ENCODE measurements around the gene VSTM2A. TPM values are rescaled to one million over a fixed set of nuclear protein-coding genes. Genes with fewer than 3 reads are reported as not detected.
A peak's percentile ranks its signal among the peaks of the same experiment; 100 is the strongest.
"Not testable (repeated sequence)": the region's sequence is repeated elsewhere in the genome, so short reads cannot be mapped to it uniquely, and the experiment has no call there.

VSTM2A gene
- 1 to 10 TPM in 1 of 2 donors, under 1 TPM in 1; 0.72 to 4.2 TPM for total RNA-seq

GRCh38 chr7:54541669-54542625 lies at the start of gene VSTM2A:
Gene VSTM2A (plus strand): TSS chr7:54542375. CDS start chr7:54542731, 356 bp downstream.
- no peaks in the 10 kb centered on the region for H3K4me1 ChIP-seq
- intact Hi-C loops (cut with DNase I): no loop called here
- no peak for DNase-seq
- no peaks in the 10 kb centered on the region for H3K9me3 ChIP-seq
- H3K27ac ChIP-seq: no peak within 1 kb of the TSS
- H3K9ac ChIP-seq (ENCODE audit: low read depth in 2 of 2, low read length in 2 of 2): no peak within 1 kb of the TSS
- peaks cover 39% of the 10 kb centered on the region for H3K27me3 ChIP-seq
- peak within 1 kb of the TSS; percentile 2 for H3K4me3 ChIP-seq
- H3K36me3 ChIP-seq: no peaks in the 10 kb centered on the region
- TF ChIP-seq, protein P1, sequence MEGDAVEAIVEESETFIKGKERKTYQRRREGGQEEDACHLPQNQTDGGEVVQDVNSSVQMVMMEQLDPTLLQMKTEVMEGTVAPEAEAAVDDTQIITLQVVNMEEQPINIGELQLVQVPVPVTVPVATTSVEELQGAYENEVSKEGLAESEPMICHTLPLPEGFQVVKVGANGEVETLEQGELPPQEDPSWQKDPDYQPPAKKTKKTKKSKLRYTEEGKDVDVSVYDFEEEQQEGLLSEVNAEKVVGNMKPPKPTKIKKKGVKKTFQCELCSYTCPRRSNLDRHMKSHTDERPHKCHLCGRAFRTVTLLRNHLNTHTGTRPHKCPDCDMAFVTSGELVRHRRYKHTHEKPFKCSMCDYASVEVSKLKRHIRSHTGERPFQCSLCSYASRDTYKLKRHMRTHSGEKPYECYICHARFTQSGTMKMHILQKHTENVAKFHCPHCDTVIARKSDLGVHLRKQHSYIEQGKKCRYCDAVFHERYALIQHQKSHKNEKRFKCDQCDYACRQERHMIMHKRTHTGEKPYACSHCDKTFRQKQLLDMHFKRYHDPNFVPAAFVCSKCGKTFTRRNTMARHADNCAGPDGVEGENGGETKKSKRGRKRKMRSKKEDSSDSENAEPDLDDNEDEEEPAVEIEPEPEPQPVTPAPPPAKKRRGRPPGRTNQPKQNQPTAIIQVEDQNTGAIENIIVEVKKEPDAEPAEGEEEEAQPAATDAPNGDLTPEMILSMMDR (IDR thresholded peaks at IDR 0.05): no peak

- H3K4me3 ChIP-seq; H3K27ac ChIP-seq; H3K36me3 ChIP-seq; H3K9me3 ChIP-seq; H3K4me1 ChIP-seq; H3K27me3 ChIP-seq; DNase-seq; H3K9ac ChIP-seq (ENCODE audit: low read depth in 2 of 2, low read length in 2 of 2); intact Hi-C loops (cut with DNase I): not testable (repeated sequence)
These were observed 37.6 kb upstream of the VSTM2A start for GRCh38 chr7:54504531-54504930.

DNA sequence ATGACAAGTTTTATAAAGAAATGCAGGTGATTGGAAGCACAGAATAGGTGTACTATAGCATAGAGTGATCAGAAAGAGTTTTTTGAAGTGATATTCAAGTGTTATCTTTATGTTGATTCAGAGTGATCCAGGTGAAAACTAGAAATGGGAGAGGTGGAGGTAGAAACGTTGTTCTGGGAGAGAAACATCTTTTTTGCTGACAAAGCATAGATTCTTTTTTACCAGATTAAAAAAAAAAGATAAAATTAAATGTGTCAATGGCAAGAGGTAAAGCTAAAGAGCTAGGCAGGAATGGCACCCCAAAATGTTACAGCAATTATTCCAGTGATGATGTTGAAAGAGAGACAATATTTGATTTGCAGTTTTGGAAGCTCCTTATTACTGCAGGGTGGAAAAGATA lies 12.6 kb upstream of the VSTM2A start:
- Histone ChIP-seq H3K36me3 (no peaks in the 10 kb centered on the region), H3K4me3 (no peak overlapping the region), H3K27ac (no peak overlapping the region), H3K4me1 (no peaks in the 10 kb centered on the region), H3K9ac (ENCODE audit: low read depth in 2 of 2, low read length in 2 of 2) (no peak overlapping the region), H3K27me3 (no peaks in the 10 kb centered on the region), H3K9me3 (no peaks in the 10 kb centered on the region)
- intact Hi-C loops (cut with DNase I): no loop called here
- no peak for DNase-seq
- TF ChIP-seq, protein P1 (IDR thresholded peaks at IDR 0.05): no peak

- H3K4me1 ChIP-seq: no peaks in the 10 kb centered on the region
- TF ChIP-seq, protein P1 (IDR thresholded peaks at IDR 0.05): no peak
- DNase-seq: no peak
- peaks cover 18% of the 10 kb centered on the region for H3K27me3 ChIP-seq
- H3K27ac ChIP-seq: no peak overlapping the region
- intact Hi-C loops (cut with DNase I): no loop called here
- no peak overlapping the region for H3K4me3 ChIP-seq
- H3K9ac ChIP-seq (ENCODE audit: low read depth in 2 of 2, low read length in 2 of 2): no peak overlapping the region
- no peaks in the 10 kb centered on the region for H3K9me3 ChIP-seq
- H3K36me3 ChIP-seq: no peaks in the 10 kb centered on the region
These were observed 4.1 kb upstream of the VSTM2A start for GRCh38 chr7:54538122-54538521.

GRCh38 chr7:54543051-54543488 lies 895 bp downstream of the VSTM2A start:
- no peak for DNase-seq
- no peaks in the 10 kb centered on the region for H3K36me3 ChIP-seq
- no peak overlapping the region for H3K9ac ChIP-seq (ENCODE audit: low read depth in 2 of 2, low read length in 2 of 2)
- TF ChIP-seq, protein P1 (IDR thresholded peaks at IDR 0.05): no peak
- no peak overlapping the region for H3K27ac ChIP-seq
- H3K9me3 ChIP-seq: no peaks in the 10 kb centered on the region
- no peak overlapping the region for H3K4me3 ChIP-seq
- intact Hi-C loops (cut with DNase I): no loop called here
- peaks cover 46% of the 10 kb centered on the region for H3K27me3 ChIP-seq
- H3K4me1 ChIP-seq: no peaks in the 10 kb centered on the region

DNA sequence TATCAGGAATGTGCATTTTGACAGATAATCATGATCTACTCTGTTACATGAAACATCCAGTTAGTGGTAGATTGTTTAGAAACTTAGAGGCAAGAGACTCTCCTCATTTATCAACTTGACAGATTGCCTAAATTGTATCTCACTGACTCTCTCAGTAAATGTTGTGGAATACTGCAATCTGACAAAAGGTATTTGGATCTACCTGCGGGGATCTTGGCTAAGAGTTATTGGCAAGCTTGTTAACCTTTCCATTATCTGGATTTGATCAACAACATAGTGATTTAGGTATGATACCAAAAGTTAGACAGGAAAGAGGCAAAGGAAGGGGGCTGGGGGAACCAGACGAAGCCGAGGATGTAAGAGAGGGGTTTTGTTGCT lies 2.0 kb downstream of the VSTM2A start:
- TF ChIP-seq, protein P1 (IDR thresholded peaks at IDR 0.05): no peak
- Histone ChIP-seq H3K27ac (no peak overlapping the region), H3K9me3 (no peaks in the 10 kb centered on the region), H3K9ac (ENCODE audit: low read depth in 2 of 2, low read length in 2 of 2) (no peak overlapping the region), H3K4me3 (no peak overlapping the region), H3K27me3 (peaks cover 46% of the 10 kb centered on the region), H3K4me1 (no peaks in the 10 kb centered on the region), H3K36me3 (no peaks in the 10 kb centered on the region)
- DNase-seq: no peak
- intact Hi-C loops (cut with DNase I): no loop called here
